ENCODE data around the gene ZNF232.
"Not testable (repeated sequence)": the region's sequence is repeated elsewhere in the genome, so short reads cannot be mapped to it uniquely, and the experiment has no call there.

The ZNF232 gene

DNA sequence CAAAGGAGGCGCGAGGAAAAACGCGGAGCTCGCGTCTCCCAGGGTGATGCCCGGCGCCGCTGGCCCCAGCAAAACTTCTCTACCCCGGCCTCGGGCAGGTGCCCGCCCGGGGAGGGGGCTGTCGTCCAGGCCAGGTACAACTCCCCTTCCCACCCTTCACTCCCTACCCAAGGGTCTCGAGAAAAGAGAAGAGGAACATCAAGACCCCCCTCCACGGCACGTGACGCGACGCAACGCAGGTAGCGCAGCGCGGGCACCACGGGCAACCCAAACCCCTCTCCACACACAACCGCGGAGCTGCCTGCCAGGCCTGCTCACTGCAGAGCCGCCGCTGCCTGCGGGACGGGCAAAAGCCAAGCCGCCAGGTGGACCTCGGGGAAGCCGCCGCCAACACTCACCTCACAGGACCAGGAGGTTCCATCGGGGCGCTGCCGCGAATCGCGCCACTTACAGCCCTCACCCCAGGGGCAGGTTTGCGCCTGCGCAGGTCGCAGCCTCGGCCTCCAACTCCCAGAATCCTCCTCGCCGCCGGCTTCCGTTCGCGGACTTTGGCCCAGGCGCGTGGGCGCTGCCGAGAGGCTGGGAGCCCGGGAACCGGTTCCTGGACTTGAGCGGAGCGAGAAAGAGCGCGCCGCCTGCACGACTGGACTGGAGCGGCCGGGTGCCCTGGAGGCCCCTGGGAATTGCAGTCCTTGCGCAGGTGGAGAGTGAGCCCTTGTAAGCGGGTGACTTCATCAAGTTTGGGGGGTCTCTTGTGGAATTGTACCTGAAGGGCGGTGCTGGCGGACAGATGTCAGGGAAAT, at the start of gene ZNF232:
Gene ZNF232, minus strand, starts transcription at position 477 of the 803 bp plus-strand sequence. Its CDS starts 56 bp downstream, at position 421.
- DNase-seq = peak; percentile 89

DNA sequence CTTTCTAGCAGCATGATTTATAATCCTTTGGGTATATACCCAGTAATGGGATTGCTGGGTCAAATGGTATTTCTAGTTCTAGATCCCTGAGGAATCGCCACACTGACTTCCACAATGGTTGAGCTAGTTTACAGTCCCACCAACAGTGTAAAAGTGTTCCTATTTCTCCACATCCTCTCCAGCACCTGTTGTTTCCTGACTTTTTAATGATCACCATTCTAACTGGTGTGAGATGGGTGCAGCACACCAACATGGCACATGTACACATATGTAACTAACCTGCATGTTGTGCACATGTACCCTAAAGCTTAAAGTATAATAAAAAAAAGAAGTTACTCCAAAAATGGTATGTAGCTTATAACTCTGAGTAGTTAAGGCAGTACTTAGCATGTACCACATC, 49.0 kb upstream of the ZNF232 start:
- DNase-seq = not testable (repeated sequence)

DNA sequence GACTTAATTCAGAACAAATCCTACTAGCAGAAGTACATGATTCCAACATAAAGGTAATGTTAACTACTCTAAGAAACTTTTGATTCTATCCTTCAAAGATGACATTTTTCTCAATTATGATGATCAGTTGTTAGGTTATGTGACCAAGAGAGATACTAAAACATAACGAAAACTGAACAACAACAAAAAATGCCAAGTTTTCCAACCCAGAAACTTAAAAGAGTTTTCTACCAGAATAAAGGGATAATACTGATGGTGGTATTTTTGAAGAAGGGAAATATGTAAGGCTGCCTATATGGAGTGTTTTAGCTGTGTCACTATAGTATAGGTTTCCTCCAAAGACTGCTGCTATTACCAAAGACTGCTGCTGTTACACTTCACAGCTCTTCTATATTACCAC, 34.4 kb upstream of the ZNF232 start:
- DNase-seq = not testable (repeated sequence)

DNA sequence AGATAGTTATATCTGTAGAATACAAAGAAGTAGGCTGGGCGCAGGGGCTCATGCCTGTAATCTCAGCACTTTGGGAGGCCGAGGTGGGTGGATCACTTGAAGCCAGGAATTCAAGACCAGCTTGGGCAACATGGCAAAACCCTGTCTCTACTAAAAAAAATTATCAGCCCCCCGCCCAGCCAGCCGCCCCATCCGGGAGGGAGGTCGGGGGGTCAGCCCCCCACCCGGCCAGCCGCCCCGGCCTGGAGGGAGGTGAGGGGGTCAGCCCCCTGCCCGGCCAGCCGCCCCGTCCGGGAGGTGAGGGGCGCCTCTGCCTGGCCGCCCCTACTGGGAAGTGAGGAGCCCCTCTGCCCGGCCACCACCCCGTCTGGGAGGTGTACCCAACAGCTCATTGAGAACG, 31.2 kb upstream of the ZNF232 start:
- not testable (repeated sequence) for DNase-seq

DNA sequence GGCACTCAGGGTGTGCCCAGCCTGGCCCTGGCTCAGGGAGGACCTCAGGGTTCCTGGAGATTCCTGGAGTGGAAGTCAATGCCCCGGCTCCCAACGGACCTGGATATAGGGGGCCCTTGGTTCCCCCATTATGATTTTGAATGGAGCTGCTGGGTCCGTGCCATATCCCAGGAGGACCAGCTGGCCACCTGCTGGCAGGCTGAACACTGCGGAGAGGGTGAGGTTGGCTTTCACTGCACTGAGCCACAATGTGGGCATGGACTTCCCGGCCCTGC, 27.7 kb upstream of the ZNF232 start:
- DNase-seq = no peak

DNA sequence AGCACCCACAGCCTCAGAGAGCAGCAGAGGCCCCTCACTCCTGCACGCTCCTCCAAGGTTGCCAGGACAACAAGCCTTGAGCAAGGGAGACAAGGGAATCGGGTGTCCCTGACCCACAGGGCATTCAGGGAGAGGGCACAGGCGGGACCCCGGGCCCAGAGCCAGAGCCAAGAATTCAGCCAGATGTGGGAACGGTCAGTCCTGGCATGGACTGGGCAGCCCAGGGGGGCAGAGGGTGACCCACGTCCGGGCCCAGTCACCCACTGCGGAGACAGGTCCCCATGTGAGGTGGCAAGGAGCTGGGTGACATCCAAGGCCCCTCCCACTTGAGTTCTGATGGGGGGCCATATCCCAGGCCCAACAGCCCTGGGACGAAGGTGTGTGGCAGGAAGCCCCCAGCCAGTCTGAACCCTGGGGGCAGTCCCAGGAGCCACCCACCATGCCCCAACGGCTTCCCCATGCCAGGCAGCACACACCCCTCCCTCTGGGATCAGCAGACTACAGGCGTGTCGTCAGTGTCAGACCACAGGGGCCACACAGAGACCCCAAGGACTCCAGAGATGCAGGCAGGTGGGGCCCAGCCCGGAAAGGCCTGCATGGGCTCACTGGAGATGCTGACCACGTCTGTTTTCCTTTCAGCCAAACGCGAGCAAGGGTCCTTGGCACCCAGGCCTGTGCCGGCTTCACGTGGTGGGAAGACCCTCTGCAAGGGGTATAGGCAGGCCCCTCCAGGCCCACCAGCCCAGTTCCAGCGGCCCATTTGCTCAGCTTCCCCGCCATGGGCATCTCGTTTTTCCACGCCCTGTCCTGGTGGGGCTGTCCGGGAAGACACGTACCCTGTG, 27.2 kb upstream of the ZNF232 start:
- DNase-seq = no peak

DNA sequence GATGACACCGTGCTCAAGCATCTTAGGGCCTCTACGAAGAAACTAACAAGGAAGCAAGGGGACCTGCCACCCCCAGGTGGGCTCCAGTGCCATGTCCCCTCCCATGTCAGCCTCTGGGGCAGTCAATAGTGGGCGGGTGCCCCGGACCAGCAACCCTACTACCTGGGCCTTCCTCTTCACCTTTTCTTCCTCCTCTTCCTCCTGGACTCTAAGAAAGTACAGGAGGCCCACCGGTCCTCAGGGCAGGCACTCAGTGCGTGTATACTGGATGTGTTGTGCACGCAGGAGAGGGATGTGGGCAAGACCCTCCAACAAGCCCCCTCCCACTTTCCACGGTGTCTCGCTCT, 26.5 kb upstream of the ZNF232 start:
- not testable (repeated sequence) for DNase-seq

DNA sequence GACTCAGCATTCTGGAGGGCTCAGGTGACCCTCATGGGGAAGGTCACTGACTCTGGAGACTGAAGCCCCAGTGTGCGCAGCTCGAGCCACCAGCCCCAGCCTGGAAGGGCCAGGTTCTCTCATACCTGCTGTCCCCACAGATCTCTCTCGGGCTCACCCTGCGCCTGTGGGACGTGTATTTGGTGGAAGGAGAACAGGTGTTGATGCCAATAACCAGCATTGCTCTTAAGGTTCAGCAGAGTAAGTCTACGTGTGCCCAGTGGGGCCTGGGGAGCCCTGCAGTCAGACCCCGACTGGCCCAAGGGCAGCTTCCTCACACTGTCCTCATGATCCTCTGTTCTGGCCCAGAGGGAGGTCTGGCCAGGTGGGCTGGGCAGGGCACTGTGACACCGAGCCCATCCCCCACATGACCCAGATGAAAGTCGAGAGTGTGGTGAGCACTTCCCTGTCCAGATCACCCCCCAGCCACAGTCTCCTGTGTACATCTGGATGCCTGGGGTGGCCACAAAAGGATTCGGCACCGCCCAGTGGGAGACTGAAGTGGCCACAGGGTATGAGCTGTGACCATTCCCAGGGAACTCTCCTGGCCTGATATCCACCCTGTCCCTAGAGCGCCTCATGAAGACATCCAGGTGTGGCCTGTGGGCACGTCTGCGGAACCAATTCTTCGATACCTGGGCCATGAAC, 26.0 kb upstream of the ZNF232 start:
- not testable (repeated sequence) for DNase-seq

DNA sequence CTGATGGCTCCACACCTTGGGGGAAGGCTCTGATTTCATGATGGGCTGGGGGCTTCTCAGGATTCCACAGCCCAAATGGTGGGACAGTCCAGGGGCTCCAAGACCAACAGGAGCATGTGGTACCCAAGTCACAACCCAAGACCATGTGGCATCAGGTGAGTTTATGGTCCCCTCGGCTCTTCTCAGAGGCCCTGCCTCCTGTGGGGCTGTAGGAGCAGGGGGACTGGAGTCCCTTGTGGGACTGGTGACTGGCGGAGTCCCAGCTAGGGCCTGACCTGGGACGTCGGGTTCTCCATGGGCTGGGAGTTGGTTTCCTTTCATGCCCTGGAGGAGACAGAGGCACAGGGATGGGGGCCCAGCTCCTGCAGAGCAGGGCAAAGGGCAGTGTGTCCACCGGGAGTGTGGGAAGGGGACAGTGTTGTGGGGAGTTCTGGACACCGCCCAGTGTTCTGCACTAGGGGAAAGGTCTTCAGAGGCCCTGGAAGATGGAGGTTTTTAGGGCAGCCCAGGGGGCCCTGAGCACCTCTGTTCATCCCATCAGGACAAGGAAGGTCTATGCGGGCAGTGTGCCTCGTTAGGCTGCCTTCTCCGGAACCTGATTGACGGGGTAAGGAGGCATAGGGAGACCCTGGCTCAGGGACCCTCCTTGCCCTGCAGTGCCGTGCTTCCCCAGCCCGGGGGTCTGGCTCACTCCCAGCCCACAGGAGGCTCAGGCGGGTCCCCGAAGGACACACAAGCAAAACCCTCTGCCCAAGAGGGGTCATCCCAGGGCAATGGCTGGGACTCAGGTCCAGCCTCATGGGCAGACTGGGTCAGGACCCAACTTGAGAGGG, 25.1 kb upstream of the ZNF232 start:
- DNase-seq = not testable (repeated sequence)

DNA sequence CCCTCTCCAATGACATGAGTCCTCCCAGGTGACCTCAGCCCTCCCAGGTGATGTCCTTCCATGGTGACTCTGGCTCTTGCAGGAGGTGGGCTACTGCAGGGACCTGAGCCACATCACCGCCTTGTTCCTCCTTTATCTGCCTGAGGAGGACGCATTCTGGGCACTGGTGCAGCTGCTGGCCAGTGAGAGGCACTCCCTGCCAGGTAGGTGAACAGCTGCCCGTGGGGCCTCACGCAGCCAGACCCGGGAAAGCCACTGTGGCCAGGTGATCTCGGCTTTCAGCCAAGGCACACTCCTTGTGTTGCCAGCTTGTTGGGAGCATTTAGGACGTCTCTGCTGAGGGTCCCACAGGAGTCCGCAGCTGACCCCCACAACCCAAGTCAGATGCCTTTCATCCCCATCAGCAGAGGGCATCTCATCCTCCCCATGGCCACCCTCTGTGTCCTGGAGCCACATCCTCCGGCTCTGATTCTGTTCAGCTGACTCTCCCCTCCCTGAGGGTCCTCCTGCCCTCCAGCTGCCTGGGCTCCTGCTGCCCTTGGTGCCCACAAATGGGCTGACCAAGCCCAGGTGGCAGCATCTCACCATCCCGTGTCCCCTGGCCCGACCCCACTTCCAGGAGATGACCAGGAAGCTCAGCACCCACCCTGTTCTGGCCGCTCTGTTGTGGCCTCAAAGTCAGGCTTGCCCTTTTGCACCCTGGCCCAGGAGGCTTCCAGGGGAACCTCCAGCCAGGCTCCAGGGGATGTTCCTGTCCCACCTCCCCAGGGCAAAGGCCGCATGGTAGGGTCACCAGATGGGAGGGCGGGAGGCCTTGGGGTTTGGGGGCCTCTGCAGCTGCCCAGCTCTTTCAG, 24.3 kb upstream of the ZNF232 start:
- DNase-seq = no peak

DNA sequence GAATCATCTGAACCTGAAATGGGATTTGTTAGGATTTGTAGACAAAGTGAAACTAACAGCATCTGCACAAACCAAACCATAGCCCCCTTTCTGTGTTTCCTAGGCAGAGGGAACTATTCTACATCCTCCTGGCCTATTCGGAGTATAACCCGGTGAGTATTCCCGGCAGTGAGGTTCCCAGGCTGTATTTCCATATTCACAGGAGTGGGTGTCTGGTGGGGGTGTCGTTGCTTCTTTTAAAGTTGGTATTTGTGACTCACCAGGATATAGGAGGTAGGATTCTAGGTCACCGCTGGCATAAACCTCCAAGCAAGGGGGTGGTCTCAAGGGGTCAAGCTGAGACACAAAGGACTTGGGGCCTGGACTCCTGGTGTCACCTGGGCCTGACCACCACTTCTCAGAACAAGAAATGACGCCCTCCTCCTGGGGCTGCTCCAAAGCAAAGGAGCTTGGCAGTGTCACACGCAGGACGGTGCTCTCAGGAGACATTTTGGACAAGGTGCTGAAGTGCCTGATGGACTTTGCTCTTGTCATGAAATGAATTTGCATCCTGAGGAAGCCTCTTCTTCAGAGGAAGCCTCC, 23.5 kb upstream of the ZNF232 start:
- not testable (repeated sequence) for DNase-seq

DNA sequence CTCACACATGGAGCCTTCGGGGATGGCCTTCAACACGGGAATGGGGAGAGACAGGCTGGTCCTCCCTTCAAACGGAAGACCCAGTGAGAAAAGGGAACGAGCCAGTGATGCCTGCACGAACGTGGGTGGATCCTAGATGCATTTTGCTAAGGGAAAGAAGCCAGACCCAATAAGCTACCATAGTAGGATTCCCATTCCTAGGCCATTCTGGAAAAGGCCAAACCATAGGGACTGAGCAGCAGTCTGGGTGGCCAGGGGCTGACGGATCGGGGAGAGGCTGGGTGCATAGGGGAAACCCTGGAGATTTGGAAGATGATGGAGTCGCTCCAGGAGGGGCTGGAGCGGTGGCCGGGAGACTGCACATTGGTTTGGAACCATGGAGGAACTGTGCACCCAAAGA, 22.9 kb upstream of the ZNF232 start:
- not testable (repeated sequence) for DNase-seq

DNA sequence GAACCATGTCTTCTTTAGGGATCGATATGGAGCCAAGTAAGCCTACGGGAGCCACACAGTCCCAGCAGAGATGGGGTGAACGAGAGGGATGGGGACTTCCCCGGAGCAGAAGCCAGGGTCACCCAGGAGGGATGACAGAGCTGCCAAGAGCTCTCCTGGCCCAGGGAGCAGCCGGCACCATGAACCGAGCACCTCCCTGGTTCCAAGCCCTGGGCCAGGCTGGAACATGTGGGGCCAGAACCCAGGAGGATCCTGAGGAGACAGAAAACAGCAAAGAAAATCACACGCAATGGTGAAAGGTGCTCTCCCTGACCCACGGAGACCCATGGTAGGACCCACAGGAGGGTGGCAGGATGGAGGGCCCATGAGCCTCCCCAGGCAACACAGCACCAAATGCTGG, 22.3 kb upstream of the ZNF232 start:
- DNase-seq = not testable (repeated sequence)

DNA sequence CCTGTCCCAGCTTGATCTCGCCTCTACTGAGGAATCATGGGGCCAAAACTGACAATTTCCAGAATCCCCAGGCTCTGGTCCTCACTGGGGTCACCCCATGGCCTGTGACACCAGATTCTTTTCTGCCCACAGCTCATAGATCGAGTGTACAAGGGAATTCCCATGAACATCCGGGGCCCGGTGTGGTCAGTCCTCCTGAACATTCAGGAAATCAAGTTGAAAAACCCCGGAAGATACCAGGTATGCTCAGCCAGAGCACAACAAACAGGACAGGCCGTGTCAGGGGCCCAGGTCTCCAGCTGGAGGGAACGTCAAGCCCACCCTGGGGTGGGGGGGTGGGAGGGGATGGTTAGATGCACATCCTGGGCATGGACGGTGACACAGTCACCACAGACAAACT, 21.6 kb upstream of the ZNF232 start:
- DNase-seq = no peak

DNA sequence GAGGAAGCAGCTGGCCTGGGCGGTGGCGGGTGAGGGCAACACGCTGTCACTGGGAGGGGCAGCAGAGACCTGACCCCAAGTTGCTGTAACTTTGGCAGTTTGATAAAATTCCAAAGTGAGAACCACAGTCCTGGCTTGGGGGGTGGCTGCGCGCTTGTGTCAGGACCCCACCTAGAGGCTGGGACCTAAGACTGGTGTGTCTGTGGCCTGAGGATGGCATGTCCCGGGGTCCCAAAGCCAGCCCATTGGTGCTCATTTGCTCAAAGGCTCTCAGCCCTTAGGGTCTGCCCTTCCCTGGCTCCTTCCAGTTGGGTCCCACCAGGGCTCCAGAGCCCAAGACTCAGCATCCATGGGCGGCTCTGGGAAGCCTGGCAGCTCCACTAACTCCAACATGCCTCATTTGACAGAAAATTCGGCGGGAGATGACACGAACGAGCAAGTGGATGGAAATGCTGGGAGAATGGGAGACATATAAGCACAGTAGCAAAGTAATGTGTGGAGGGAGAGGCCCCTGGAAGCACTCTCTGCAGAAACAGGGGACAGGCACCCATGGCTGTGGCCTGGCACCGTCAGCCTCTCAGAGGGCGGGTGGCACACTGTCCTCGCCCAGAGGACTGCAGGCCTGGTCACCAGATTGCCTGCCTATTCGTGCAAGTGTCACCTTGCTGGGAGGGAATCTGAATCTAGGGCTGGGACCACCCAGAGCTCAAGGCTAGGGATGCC, 21.0 kb upstream of the ZNF232 start:
- DNase-seq = not testable (repeated sequence)

DNA sequence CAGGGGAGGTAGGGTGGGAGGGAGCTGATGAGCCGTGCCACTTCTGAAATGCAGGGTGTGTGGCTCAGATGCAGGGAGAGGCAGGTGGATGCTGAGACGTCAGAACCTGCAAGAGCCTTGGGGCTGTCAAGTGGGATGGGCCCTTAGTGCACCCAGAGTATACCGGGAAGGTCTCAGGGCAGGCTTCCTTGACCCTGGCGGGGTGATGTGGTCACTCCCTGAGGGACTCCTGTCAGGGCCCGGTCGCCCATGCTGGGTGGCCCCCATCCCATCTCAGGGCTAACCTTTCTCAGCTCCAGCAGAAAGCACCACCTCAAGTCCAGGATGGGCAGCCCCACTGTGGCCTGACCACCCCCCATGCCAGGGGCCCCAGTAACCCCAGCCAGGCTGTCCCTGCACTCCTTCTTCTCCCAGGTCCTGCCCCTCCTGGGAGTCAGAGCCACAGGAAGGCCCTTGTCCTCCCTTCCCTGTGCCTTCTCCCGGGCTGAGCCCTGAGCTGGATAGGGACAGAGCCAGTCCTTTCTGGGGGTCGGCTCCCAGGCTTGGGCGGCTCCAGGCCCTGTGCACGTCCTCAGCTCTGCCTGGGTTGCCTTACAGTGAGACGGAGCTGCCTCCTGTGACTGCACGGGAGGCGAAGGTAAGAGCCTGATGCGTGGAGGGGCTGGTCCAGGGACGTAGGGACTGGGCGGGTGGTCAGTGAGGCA, 20.3 kb upstream of the ZNF232 start:
- not testable (repeated sequence) for DNase-seq

DNA sequence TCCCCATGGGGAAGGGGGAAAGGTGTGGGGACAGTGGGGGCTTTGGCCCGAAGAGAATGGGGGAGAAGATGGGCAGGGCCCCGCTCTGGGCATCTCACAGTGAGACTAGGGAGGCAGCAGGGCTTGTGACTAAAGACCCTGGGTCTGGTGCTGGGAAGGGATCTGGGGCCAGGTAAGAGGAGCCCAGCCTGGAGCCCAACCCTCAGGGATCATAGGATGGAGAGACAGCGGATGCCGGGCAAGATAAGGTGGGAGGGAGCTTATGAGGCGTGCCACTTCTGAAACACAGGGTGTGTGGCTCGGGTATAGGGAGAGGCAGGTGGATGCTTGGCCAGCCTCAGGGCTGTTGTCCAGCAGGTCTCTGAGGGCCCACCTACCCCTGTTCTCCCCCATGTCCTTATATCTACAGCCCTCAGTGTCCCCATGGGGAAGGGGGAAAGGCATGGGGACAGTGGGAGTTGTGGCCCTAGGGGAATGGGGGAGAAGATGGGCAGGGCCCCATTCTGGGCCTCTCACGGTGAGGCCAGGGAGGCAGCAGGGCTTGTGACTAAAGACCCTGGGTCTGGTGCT, 19.6 kb upstream of the ZNF232 start:
- no peak for DNase-seq

DNA sequence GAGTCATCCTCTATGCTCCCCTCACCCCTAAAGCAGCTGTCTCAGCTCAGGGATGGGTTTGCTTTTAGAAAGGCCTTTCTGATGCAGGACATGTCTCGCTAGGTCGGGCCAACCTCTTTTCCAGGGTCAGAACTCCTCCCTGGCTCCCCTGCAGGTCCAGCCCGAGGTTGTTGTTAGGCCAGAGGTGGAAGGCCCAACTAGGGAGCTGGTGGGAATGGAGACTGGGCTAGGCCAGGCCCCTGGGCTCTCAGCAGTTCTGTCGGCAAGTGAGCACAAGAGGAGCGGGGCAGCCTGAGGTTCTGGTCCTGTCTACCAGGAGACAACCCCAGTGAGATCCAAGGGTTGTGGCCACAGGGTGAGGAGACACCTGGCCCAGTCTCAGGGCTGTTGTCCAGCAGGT, 19.0 kb upstream of the ZNF232 start:
- not testable (repeated sequence) for DNase-seq

DNA sequence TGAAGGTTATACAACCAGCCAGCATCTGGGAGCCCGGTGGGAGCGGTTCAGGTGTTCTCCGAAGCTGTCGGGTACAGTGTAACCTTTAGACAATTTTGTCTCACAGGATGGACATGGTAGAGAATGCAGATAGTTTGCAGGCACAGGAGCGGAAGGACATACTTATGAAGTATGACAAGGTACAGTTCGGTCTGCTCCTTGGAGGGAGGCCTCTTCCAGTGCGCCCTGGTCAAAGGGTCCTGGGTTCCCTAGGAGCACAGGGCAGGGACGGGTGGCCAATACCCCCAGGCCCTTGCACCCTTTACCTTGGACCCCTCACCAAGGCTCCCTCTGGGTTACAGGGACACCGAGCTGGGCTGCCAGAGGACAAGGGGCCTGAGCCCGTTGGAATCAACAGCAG, 18.6 kb upstream of the ZNF232 start:
- DNase-seq = not testable (repeated sequence)

DNA sequence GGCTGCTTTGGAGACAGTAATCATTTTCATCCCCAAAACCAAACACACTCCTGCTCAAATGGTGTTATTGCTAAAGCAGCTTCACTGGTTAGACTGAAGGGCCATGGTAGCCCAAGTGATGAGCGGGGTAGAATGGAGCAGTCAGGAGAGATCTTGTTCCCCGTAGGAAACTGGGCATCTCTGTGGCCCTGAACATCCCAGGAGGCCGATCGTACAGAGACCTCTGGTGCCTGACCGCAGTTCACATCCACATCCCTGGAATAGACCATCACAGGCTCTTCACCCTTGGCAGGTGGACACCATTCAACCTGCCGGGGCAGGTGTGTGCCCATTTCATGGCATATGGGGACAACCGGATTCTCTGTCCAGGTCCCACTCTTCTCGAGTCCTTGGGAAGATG, 18.1 kb upstream of the ZNF232 start:
- not testable (repeated sequence) for DNase-seq
